ENCODE data around the gene MYL1.

MYL1 gene
- long read RNA-seq, donor 1, result 0 reads
- long read RNA-seq, donor 2, result 0 reads
- long read RNA-seq, donor 3, result 0 reads
- long read RNA-seq, donor 4, result 0 reads
- long read RNA-seq, donor 5, result 0 reads
- long read RNA-seq, donor 6, result 0 reads
- long read RNA-seq, donor 7, partial matches to known transcripts, result 0 of 5 reads
- long read RNA-seq, donor 7, other reads (novel, unspliced or antisense), result 0 of 5 reads
- long read RNA-seq, donor 8, result 0 reads

DNA sequence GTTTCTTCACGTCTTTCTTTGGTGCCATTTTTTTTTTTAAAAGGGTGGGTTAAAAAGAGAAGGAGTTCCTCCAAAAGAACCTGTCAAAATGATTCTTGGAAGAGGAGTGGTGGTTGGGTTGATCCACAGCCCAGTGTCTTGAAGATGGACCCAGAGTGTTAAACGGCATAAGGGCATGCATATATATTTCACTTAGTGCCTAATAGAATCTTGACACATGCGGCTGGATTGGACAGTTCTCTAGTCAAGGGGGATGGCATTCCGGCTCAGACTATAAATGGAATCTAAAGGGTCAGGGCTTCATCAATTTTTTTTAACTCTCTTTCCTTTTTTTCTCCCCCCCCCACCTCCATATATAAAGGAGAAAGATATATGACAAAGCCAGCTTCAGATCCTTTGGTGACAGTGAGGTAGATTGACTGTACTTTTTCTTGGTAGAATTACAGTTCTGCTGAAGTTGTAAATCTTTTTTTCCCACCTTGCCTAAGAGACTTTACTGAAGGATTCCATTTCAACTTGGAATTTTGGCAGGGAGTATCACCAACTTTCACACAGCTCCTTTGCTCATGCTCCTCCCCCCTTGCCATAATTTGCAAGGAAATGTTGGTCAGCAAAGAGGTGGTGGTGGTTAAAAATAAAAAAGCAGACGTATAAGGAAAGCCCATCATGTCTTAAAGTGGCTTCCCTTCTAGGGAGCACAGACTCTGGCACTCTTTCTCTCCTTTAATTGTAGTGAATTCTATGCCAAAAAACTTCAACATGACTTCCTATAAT lies at the start of gene MYL1:
Gene MYL1 (minus strand): TSS at position 160 of the 774 bp plus-strand sequence. CDS start 132 bp downstream, at position 28.
- no peak for DNase-seq

GRCh38 chr2:210363876-210364275 lies 48.9 kb upstream of the MYL1 start:
- DNase-seq, result no peak

GRCh38 chr2:210363261-210363660 lies 48.3 kb upstream of the MYL1 start:
- DNase-seq, result no peak

DNA sequence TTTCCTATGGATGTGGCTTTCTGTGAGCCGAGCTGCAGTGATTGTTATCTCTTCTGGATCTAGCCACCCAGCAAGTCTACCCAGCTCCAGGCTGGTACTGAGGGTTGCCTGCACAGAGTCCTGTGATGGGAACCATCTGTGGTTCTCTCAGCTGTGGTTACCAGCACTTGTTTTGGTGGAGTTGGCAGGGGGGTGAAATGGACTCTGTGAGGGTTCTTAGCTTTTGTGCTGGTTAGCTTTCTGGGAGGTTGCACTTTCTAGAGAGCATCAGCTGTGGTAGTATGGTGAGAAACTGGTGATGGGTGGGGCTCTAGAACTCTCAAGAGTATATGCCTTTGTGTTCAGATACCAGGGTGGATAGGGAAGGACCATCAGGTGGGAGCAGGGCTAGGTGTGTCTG lies 45.4 kb upstream of the MYL1 start:
- DNase-seq, result no peak

DNA sequence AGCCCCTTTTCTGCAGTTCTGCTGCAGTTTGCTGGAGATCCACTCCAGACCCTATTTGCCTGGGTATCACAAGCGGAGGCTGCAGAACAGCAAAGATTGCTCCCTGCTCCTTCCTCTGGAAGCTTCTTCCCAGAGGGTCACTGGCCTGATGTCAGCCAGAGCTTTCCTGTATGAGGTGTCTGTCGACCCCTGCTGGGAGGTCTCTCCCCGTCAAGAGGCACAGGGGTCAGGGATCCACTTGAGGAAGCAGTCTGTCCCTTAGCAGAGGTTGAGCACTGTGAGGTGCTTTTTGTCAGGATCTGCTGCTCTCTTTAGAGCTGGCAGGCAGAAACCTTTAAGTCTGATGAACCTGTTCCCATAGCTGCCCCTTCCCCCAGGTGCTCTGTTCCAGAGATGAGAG lies 42.0 kb upstream of the MYL1 start:
- DNase-seq, result no peak

GRCh38 chr2:210337159-210337558 lies 22.2 kb upstream of the MYL1 start:
- no peak for DNase-seq

DNA sequence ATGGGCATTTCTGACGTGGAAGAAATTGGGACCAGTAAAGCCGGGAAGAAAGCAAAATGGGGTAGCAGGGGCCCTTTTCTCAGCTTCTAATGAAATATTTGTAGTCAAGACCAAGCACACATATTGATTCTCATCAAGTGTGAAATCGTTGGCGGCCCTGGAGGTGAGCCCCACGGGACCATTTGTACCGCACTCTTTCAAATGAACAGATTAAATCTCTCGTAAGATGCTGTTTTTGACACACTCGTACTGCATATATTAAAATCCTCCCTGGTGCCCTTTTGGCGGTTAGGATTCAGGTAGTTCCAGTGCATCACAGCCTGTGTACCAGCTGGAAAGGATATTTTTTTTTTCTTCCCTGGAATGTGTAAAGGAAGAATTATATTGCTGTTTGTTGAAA lies 9.9 kb upstream of the MYL1 start:
- DNase-seq, result no peak

GRCh38 chr2:210324458-210324857 lies 9.5 kb upstream of the MYL1 start:
- no peak for DNase-seq

DNA sequence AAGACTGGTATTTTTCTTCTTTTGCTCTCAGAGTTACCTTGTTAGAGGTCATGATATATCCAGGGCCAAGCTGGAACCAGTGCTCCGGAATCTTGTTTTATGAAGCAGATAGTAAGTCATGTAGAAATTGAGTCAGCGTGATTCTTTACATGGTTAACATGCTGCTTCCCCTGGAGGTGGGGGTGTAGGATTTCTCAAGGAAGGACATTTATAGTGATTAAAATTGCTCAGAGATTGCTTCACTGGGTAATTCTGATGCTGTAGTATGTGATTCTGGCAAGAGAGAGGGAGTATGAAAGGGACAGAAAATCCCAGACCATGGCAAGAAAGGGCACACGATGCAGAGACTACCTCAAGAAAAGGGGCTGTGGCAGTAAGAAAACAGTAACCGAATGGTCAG lies 8.0 kb upstream of the MYL1 start:
- DNase-seq, result no peak

GRCh38 chr2:210318891-210319290 lies 3.9 kb upstream of the MYL1 start:
- DNase-seq, result no peak

DNA sequence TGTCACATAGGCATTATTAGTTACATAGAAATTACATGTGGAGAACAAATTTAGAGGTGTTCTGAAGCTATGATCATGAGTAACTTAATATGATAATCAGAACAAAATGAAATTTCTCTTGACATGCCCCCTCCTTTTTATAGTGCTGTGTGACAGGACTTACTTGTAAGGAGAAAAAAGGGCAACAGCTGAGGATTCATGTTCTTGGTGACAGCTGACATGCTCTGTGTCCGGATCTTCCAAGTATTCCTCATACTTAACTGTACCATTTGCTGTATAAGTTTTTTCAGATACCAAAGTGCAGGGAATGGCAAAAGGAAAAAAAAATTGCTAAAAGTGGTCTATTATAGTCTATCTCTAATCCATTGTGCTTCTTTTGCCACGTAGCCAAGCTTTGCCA lies 3.5 kb upstream of the MYL1 start:
- DNase-seq, result no peak

DNA sequence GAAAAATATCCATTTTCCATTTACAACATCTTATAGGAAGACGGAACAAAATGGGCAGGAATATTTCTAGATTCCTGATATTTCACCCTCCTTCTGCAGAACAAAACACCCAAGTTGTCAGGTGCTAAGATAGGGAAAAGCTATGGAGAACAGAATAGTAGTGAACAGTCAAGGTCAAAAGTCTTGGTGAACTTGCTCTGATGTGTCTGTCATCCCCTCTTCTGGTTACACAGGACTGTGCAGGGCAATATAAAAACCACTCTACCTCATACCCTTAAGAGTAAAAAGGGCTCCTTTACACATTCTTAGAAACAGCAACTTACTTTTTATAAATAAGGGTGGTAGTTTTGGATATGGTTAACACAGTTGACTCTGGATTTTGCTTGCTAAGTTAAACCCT lies 4.4 kb downstream of the MYL1 start:
- DNase-seq, result no peak

DNA sequence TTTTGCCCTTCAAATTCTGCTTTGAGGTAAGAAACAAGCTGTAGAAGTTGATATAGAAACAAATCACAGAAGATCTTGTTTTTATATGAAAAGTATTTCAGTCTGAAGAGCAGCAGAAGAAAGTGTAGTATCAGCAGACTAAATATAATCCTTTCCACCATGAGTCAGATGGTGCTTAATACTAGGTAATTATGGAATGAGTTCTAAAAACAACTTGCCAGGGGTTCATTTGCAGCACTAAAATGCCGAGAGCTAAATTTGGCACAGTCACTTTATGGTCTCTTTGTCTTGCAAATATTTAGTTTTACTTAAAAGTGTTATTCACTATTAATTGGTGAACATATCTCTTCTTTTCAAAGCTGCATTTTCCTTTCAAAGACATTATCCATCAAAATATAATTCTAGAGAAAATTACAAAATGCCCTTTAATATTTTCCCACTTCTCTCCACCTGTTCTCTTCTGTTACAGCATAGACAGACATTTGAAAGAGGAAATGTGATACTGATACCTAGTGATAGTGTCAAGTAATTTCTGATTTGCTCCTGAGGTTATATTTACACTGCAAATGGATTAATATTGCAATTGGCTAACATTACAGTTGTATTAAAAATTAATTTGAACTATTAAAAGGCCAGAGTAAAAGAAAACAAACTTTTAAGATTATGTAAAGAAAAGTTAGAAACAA lies 5.3 kb downstream of the MYL1 start:
- DNase-seq, result no peak

GRCh38 chr2:210303498-210303897 lies 11.5 kb downstream of the MYL1 start:
- DNase-seq, result no peak

- no peak for DNase-seq
These were observed 12.6 kb downstream of the MYL1 start for GRCh38 chr2:210302326-210302725.

DNA sequence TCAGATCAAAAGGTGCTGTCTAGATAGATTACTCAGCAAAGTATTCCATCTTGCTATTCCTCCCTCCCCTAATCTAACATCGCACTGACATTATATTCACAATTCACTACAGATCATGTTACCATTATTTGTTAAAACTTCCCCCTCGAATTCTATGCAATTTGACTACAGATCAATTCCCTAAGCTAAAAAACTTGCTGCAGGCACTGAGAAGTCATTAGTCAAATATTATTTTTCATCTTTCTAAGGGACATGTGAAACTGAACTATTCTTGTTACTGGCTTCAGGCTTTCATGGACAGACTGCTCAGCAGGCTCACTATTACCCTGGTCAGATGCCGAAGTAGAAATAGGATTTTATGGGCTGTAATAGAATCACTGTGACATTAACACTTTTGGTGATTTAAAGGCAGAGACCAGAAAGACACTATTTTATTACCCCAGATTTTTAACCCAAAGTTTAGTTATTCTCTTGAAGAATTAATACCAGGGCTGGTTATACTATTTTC lies 15.1 kb downstream of the MYL1 start:
- DNase-seq, result no peak

DNA sequence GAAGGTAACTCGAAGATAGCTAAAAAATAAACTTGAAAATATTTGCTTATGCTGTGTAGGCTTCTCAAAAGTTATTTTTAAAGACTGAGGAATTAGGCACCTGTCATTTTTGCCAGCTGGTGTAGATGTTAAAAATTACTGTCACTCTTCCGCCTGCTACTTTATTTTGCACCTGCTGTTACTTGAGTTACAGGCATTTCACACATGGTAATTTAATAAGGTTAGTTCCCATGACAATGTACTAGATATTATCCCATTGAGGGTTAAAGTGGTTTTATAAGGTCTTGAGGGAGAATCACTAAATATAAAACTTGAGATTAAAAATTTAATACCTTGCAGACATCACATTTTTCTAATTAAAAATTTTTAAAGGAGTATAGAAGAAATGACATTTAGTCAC lies 26.6 kb downstream of the MYL1 start:
- no peak for DNase-seq

DNA sequence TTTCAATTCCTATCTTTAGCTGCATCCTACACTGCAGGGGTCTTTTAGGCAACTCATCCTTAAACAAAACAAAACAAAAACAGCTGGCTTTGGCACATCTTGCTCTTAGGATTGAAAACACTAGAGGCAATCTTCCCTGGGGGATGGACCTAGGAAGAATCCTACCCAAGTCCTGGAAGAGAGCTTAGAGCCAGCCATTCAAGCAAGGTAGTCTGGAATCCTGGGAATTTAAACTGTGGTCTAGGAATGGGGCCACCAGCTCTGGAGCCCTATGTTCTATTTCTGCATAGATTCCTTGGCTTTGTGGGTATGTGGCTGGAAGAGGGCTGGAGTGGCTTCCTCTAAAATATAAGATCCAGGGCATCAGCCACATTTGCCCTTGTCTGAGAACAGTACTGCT lies 27.7 kb downstream of the MYL1 start:
- no peak for DNase-seq

- no peak for DNase-seq
These were observed 28.8 kb downstream of the MYL1 start for GRCh38 chr2:210286123-210286680.

DNA sequence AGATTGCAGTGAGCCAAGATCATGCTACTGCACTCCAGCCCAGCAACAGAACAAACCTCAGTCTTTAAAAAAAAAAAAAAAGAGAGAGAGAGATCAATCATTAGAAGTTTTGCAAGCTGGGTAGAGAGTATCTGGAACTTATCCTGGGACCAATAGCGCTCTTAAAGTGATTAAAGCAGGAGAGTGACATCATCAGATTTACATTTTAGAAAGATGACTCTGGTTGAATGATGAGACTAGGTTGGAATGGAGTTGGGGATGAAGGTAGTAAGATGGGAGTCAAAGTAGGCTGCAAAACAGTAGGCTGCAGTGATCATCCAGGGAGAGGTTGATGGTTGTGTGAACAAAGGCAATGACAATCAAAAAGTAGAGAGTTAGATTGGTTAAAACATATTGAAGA lies 37.8 kb downstream of the MYL1 start:
- no peak for DNase-seq

DNA sequence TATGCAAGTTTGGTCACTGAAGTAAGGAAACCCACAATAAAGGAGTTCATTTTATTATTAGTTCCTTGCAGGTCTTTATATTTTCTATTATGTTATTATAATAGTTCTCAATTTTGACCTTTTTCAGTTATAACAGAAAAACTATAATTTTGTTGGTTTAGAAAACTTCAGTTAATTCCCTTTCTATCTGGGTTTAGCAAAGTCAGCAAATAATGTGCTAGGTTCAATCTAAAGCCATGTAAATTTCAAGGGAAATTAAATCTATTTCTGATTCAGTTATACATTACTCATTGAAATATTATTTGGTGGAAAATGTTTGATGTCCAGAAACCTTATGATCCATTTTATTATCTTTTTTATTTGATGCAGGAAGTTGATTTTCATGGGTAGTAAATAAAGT lies 43.7 kb downstream of the MYL1 start:
- no peak for DNase-seq

GRCh38 chr2:210269148-210269547 lies 45.8 kb downstream of the MYL1 start:
- no peak for DNase-seq

- no peak for DNase-seq
These were observed 46.7 kb downstream of the MYL1 start for GRCh38 chr2:210268281-210268680.
